GM12878 (cell line): Measurements from ENCODE around the gene FILIP1L.

ENCODE experiments used
- CTCF ChIP-seq, 3 experiments: IDR thresholded peaks in 2 of 3; conservative IDR thresholded peaks in 1 of 3; 2 replicates each; pipeline ENCODE4 v1.5.1; 2011; ENCODE audit warnings: low read depth in 3 of 3, low read length in 3 of 3, mild to moderate bottlenecking in 3 of 3, control low read depth in 2 of 3, moderate library complexity in 2 of 3, inconsistent platforms in 1 of 3, mixed read lengths in 1 of 3; ENCODE audit not compliant: control insufficient read depth in 2 of 3, insufficient read depth in 1 of 3; ENCODE audit errors: extremely low read depth in 1 of 3
- SMAD1 ChIP-seq: fragments of 450-650 bp; IDR thresholded peaks from 2 replicates; pipeline ENCODE4 v1.6.1; 2018; ENCODE audit warnings: mild to moderate bottlenecking, low read depth; ENCODE audit not compliant: partially characterized antibody

GRCh38 chr3:99818818-99819217 is 295.5 kb downstream of the FILIP1L start:
- no peak for TF ChIP-seq SMAD1
- TF ChIP-seq CTCF (IDR thresholded peaks at IDR 0.05 in 2 of 3, conservative IDR thresholded peaks at IDR 0.05 in 1 of 3; ENCODE audit: control insufficient read depth in 2 of 3, extremely low read depth in 1 of 3, insufficient read depth in 1 of 3, low read depth in 3 of 3, low read length in 3 of 3): no peak
